Dedifferentiated amniotic fluid mesenchymal stem cell (primary cell): ENCODE data around the gene KCNQ1OT1.

Experiments
- DNase-seq: peaks from one replicate; pipeline ENCODE4 v3.0.0-alpha.2; 2016; ENCODE audit errors: extremely low spot score

KCNQ1OT1 gene

GRCh38 chr11:2699531-2700414 is at the start of gene KCNQ1OT1:
Gene KCNQ1OT1, minus strand, starts transcription at chr11:2699994.
- peak; percentile 86 for DNase-seq

- DNase-seq: no peak
Observed at GRCh38 chr11:2748814-2749554, 49.2 kb upstream of the KCNQ1OT1 start.

- no peak for DNase-seq
Observed at GRCh38 chr11:2748061-2748813, 48.4 kb upstream of the KCNQ1OT1 start.

GRCh38 chr11:2747248-2748027 is 47.6 kb upstream of the KCNQ1OT1 start:
- DNase-seq: no peak

- no peak for DNase-seq
Observed at GRCh38 chr11:2746401-2747247, 46.8 kb upstream of the KCNQ1OT1 start.

GRCh38 chr11:2745511-2745910 is 45.7 kb upstream of the KCNQ1OT1 start:
- DNase-seq: no peak

- no peak for DNase-seq
Observed at GRCh38 chr11:2744166-2744565, 44.4 kb upstream of the KCNQ1OT1 start.

- no peak for DNase-seq
Observed at GRCh38 chr11:2743427-2744110, 43.8 kb upstream of the KCNQ1OT1 start.

- DNase-seq: no peak
Observed at GRCh38 chr11:2742611-2743426, 43.0 kb upstream of the KCNQ1OT1 start.

- no peak for DNase-seq
Observed at GRCh38 chr11:2742201-2742600, 42.4 kb upstream of the KCNQ1OT1 start.

- no peak for DNase-seq
Observed at GRCh38 chr11:2741377-2742131, 41.8 kb upstream of the KCNQ1OT1 start.

GRCh38 chr11:2741006-2741376 is 41.2 kb upstream of the KCNQ1OT1 start:
- DNase-seq: no peak

GRCh38 chr11:2740275-2740940 is 40.6 kb upstream of the KCNQ1OT1 start:
- no peak for DNase-seq

- no peak for DNase-seq
Observed at GRCh38 chr11:2739531-2740274, 39.9 kb upstream of the KCNQ1OT1 start.

GRCh38 chr11:2738551-2739431 is 39.0 kb upstream of the KCNQ1OT1 start:
- no peak for DNase-seq

GRCh38 chr11:2737866-2738265 is 38.1 kb upstream of the KCNQ1OT1 start:
- no peak for DNase-seq
